CD1c-positive myeloid dendritic cell (primary cell): ENCODE data around the gene NELFCD.

Experiments
- DNase-seq: peaks from one replicate; pipeline ENCODE4 v3.0.0-alpha.2; 2016; ENCODE audit errors: extremely low spot score

Gene NELFCD

DNA sequence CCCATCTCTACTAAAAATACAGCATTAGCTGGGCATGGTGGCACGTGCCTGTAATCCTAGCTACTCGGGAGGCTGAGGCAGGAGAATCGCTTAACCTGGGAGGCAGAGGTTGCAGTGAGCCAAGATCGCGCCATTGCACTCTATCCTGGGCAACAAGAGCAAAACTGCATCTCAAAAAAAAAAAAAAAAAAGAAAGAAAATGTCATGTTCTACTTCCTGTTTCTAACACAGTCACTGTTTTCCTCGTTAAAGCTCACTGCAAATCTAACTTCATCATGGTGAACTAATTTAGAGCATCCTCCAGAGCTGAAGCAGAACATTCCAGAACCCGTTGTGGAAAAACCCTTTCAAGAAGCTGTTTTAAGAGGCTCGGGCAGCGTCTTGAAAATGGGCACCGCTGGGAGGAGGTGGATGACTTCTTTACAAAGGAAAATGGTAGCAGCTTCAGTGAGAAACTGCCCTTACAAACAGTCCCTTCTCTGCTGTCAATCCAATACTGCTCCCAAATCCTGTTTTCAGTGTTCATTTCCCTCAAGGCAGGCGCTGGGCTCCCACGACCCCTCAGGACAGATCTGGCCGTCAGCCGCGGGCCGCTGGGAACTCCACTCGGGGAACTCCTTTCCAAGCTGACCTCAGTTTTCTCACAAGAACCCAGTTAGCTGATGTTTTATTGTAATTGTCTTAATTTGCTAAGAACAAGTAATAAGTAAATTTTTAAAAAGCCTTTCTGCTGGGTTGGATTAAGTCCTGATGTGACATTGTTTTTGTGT is 13.5 kb downstream of the NELFCD start:
- no peak for DNase-seq

DNA sequence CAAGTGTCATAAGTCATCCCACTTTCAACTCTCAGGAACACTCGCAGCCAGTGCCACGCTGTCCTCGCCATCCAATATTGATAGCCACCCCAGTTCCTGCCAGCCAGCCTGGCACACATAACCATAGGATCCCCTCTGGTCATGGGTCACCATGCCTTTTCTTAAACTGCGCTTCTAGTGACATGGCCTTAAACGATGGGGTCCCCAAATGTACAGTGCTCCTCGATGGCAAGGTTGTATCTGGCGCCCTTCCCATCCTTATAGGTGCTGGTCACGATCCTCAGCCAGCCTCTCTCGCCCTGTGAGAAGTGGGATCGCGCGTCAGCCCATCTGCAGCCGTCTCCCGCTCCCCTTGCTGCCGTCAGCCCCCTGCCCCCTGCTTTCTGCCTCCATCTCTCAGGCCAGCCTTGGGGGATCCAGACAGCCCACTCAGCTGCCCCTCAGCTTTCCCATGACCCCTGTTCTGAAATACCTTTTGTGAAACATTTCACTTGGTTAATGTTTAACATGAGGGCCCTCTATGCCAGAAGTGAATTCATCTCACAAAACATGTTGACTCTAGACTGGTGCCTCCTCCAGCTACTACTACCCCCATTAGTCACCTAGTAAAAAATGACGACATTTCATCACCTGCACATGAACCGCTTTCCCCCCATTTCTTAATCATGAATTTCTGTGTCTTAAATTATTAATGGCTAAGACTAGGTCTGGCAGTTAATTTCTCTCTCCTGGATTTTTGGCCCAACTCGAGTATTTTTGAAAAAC is 14.6 kb downstream of the NELFCD start:
- no peak for DNase-seq

DNA sequence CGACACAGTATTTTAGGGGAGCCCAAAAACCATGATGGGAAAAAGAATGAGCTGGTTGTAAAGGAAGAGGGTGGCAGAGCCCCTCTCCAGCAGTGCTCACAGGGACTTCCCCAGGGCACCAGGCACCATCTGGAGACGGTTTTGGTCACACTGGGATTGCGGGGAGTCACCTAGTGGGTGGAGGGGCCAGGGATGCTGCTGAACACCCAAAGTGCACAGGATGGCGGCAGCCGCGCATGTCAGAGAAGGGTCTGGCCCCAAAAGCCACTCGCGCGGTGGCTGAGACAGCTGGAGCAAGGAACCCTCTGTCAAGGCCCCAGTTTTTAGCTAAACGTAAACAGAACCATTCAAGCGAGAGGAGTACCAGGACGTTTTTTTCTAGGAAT is 15.2 kb downstream of the NELFCD start:
- no peak for DNase-seq

- no peak for DNase-seq
These were observed 16.2 kb downstream of the NELFCD start for GRCh38 chr20:58997141-58997770.

GRCh38 chr20:58998656-58999055 is 17.6 kb downstream of the NELFCD start:
- DNase-seq = no peak

GRCh38 chr20:59000326-59000725 is 19.3 kb downstream of the NELFCD start:
- no peak for DNase-seq

- no peak for DNase-seq
These were observed 20.0 kb downstream of the NELFCD start for GRCh38 chr20:59001068-59001448.

DNA sequence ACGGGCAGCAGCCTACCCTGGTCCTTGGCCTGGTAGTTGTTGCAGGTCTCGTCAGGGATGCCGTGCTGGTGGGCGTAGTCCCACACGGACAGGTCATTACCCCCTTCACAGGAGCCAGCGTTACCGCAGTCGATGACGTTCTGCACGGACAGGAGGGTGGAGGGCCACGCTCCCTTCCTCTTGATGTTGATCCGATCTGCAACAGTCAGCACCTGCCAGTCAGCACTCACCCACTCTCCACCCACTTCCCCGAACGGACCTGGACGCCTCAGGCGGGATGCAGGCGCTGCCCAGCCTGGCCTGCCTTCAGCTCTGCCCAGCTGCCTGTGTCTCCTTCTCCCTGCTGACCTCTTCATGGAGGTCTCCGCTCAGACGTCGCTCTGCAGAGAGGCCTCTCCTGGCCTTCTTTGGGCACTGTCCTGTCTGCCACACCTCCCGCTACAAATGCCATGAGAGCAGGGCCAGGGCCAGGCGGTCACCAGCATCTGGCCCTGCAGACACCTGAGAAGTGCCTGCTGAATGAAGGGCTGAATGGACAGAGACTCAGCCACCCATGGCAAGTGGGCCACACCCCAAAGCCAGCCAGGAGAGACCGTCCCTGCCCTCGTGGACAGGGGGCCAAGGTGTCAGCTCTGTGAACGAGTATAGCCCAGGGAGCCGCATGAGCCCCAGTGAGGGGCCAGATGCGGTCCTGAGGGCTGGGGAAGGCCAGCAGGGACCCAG is 20.6 kb downstream of the NELFCD start:
- peak; percentile 14 for DNase-seq

GRCh38 chr20:59002388-59002787 is 21.3 kb downstream of the NELFCD start:
- no peak for DNase-seq

DNA sequence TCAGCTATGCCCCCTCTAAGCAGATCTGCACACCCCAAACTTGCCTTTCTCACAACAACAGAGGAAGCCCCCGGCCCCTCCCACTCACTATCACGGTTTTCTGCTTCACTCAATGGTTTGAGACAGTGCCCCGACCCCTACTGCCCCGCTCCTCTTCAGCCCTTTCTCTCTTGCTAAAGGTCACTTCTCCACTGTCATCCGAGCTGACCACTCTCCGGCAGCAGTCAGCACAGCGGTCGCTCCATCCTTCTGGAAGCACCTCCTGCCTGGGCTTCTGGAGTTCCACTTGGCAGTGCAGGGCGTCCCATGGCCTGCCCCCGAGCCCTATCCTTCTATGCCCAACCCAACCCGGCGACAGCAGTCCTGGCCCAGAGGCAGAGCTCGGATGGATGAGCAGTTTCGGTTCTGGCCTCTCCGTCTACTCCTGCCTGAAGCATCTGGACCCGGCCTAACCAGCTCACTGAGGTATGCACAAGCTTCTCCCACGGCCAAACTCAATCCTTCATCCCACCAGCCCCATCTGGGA is 21.9 kb downstream of the NELFCD start:
- no peak for DNase-seq

GRCh38 chr20:59003836-59004492 is 22.9 kb downstream of the NELFCD start:
- DNase-seq = no peak

DNA sequence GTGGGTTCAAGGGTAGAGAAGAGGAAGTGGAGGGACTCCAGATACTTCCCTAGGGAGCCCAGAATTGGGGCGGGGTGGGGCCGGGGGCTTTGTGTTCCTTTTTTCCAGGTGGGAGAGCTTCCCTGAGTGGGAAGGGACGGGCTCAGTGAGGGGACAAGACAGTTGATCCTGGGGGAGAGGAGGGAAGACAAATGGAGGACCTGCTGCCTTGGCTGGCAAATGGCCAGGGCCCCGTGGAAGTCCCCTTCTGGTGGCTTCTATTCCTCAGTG is 23.4 kb downstream of the NELFCD start:
- DNase-seq = peak; percentile 94

GRCh38 chr20:59004763-59005522 is 23.9 kb downstream of the NELFCD start:
- DNase-seq = peak; percentile 92

- DNase-seq = peak; percentile 24
These were observed 24.6 kb downstream of the NELFCD start for GRCh38 chr20:59005523-59006166.

- DNase-seq = peak; percentile 38
These were observed 25.3 kb downstream of the NELFCD start for GRCh38 chr20:59006167-59006863.

DNA sequence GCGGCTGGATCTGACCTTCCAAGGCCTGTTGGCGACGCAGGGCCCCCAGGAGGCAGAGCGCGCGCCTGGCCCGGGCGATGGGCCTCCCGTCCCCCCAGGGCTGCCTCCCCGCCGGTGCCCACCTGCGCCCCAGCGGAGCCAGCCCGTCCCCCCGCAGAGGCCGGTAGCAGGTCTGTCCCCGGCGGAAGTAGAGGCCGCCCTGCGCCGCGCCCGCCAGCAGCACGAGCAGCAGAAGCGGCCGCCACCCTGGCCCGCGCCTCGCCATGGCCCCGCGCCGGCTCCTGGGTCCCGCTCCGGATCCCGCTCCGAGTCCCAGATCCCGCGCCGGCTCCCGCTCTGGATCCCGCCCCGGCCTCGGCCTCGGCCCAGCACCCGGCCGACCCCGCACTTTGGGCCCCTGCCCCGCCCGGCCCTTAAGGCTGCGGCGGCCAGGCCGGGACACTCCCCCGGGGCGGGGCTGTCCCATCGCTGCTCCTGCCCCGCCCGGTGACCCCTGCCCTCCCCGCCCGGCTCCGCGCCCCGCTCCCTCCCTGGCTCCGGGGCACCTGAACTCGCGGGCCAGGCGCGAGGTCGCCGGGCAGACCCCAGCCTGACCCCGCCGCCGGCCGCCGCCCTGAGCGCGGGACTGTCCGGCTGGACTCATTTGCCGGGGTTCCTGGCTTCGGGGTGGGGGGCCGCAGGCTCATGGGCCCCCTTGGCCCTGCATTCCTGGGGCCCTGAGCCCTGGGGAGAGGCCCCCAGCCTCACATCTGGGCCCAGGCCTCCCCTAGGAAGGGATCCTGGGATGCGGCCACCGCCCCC is 26.0 kb downstream of the NELFCD start, which contains the start of gene CTSZ:
Gene CTSZ (minus strand): TSS at position 391 of the 801 bp plus-strand sequence. CDS start 126 bp downstream, at position 265.
- DNase-seq = peak; percentile 82

DNA sequence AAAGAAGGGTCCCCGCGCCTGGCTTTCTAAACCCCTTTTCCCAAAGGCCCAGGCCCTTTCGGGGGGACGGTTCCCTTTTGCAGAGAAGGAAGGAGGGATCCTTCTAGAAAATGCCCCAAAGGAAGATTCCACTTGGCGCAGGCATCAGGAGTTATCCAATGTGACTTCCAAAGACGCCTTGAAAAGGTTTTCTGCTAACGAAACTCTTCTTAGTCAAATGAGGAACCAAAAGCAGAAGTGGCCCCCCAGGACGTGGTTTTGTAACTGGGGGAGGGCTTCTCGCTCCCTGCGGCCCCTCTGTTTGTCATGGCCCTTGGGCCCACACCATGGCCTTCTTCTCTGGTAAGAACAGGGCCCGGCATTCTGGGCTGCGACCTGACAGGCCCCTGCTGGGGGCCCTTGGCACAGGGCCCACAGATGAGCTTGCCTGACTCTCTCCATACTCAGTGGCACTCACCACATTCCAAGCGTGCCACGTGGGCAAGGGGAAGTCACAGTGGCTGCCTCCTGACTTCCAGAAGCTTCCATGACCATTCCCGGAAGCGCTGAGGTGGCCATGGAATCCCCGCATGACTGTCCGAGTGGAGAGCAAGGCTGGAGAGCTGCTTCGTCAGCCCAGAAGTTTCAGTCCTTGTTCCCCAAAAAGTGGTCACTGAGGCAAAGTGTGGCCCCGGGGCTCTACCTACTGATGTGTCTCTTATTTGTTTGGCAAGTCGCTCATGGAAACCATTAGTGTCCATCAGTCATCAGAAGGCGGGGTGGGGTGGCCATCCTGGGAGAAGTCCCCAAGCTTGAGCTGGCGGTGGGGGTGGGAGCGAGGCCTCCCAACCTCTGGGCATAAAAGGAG is 26.8 kb downstream of the NELFCD start:
- peak; percentile 96 for DNase-seq
